SU-DHL-6 (cell line): ENCODE measurements around the gene IFI16.

Source experiments
- EZH2phosphoT487 ChIP-seq: fragments of 200-600 bp; sonication (generic), shearing (Covaris generic); conservative IDR thresholded peaks from 2 replicates; pipeline ENCODE4 v1.6.1; 2018; ENCODE audit warnings: mild to moderate bottlenecking, antibody characterized with exemption, low read length, moderate library complexity, mixed read lengths
- TF ChIP-seq, protein P1 (sequence below): fragments of 200-600 bp; sonication (generic); IDR thresholded peaks from one replicate; pipeline ENCODE4 v1.5.1; 2017; ENCODE audit warnings: antibody characterized with exemption, mild to moderate bottlenecking, low read length, moderate library complexity; ENCODE audit not compliant: insufficient read depth, poor library complexity, severe bottlenecking

DNA sequence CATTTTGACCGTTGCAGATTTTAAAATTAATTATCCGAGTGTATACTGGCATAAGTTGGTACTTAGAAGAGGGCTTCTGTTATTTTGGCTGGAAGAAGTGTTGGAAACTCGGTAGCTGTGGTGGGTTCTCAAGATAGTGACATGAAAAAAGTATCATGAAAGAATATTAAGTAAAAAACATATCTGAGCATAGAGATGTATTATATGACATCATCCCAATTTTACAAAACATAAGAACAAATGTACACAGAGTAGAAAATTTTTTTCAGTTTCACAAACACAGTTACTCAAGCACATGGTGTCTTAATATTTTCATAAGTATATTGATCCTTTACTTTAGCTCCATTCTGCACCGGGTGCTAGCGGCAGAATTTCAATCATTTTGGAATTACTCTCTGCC lies 684 bp downstream of the IFI16 start:
- TF ChIP-seq, protein P1, sequence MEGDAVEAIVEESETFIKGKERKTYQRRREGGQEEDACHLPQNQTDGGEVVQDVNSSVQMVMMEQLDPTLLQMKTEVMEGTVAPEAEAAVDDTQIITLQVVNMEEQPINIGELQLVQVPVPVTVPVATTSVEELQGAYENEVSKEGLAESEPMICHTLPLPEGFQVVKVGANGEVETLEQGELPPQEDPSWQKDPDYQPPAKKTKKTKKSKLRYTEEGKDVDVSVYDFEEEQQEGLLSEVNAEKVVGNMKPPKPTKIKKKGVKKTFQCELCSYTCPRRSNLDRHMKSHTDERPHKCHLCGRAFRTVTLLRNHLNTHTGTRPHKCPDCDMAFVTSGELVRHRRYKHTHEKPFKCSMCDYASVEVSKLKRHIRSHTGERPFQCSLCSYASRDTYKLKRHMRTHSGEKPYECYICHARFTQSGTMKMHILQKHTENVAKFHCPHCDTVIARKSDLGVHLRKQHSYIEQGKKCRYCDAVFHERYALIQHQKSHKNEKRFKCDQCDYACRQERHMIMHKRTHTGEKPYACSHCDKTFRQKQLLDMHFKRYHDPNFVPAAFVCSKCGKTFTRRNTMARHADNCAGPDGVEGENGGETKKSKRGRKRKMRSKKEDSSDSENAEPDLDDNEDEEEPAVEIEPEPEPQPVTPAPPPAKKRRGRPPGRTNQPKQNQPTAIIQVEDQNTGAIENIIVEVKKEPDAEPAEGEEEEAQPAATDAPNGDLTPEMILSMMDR = no peak
- TF ChIP-seq EZH2phosphoT487 = no peak
